GM04503 (cell line): ENCODE data around the gene IL13RA1.
A peak's percentile ranks its signal among the peaks of the same experiment; 100 is the strongest.
"Not testable (repeated sequence)": the region's sequence is repeated elsewhere in the genome, so short reads cannot be mapped to it uniquely, and the experiment has no call there.

ENCODE experiments used
- DNase-seq: peaks from one replicate; pipeline ENCODE4 v3.0.0-alpha.2; 2012; ENCODE audit warnings: low read depth

The IL13RA1 gene

DNA sequence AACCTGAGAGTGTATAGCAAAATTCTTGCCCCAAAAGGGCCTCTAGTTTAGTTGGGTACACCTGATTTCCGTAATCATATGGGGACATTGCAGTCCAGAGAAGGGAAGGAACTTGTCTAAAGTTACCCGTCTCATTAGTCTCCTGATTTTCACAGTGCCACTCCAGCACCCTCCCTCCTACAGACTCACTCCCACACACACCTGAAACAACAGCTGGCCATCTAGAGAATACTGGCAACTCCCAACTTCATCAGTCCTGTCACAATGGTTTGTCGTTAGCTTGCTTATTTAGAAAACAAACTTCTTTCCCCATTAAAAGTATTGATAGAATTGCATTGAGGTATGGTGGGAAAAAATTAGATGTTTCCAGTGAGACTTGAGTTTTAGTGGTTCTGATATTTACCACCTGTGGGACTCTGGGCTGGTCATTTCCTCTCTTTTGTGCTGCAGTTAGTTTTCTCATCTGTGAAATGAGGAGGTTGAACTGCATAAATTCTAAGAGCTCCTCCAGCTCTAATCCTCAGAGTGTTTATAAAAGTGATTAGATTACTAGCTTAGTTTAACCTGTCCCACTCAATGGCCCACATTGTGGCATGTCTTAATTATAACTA, 1.7 kb downstream of the IL13RA1 start:
- DNase-seq: no peak

DNA sequence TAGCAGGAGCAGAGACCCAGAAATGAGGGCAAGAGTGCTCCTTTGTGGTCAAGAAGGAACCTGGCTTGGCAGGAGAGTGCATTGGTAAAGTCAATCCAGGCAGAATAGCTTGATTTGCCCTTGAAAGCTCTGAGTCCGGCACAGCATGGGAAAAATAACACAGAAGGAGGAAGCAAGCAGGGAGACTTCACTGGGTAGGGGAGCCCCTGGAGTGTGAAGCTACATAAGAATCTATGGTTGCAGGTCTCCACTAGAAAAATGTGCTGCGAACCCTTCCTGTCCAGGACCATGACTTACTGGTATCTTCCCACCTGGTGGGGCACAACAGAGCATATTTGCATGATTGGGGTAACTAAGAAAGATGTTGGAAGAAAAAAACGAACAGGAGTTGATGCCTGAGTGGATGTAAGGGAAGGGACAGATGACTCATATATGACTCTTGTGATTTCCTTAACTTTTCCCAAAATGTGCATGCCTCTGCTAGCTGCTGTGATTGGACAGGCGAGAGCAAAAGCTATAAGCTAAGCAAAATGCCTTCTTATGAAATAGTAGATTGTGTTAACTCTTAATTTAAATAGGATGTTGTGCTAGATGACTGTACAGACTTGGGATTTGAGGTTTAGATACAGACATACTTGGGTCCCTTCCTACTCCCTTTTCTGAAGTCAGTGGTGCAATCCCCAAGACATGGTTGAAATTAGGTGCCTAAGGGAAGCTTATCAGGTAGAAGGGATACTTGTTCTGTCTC, 3.3 kb downstream of the IL13RA1 start:
- DNase-seq: peak; percentile 24

DNA sequence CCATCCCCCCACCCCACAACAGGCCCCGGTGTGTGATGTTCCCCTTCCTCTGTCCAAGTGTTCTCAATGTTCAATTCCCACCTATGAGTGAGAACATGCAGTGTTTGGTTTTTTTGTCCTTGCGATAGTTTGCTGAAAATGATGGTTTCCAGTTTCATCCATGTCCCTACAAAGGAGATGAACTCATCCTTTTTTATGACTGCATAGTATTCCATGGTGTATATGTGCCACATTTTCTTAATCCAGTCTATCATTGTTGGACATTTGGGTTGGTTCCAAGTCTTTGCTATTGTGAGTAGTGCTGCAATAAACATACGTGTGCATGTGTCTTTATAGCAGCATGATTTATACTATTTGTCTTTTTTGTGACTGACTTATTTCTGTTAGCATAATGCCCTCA, 5.1 kb downstream of the IL13RA1 start:
- DNase-seq: not testable (repeated sequence)

DNA sequence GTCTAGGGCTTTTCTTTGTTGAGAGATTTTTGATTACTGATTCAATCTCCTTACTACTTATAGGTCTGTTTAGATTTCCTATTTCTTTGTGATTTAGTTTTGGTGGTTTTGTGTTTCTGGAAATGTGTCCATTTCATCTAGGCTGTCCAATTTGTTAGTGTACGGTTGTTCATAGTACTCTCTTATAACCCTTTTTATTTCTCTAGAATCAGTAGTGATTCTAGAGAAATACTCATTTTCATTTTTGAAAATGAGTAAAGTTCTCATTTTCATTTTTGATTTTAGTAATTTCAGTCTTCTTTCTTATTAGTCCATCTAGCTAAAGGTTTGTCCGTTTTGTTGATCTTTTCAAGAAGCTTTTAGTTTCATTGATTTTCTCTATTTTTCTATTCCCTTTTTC, 7.5 kb downstream of the IL13RA1 start:
- no peak for DNase-seq

DNA sequence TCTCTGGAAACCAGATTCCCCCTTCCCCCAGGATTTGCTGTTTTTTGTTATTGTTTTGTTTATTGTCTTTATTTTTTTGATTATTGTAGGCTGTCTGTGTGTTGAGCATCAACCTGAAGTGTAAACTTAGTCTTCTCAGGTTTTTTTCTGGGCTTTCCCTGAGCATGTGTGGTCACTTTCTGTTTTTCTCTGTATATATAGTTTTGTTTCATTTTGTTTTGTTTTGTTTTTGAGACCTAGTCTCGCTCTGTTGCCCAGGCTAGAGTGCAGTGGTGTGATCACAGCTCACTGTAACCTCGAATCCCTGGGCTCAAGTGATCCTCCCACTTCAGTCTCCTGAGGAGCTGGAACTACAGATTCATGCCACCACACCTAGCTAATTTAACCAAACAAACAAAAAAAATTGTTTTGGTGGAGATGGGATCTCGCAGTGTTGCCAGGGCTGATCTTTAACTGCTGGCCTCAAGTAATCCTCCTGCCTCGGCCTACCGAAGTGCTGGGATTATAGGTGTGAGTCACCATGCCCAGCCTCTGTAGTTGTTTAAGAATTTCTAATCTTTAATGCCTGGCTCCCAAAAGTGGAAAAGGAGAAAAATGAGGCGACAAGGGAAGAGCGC, 9.1 kb downstream of the IL13RA1 start:
- DNase-seq: no peak

DNA sequence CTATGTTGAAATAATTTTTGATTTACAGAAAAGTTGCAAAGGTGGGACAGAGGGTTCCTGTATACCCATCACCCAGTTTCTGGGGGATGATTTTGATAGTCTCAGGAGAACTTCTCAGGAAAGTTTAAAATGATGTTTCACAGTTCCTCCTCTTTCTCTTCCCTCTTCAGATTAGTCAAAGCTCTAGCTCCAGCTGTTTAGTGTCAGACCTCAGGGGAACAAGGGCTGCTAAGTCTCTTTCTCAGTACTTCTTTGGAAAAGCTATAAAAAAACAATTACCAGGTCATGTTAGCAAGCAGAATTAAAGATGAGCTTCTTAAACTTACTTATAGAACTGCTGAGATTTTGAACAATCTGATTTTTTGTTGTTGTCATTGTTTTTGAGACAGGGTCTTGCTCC, 12.2 kb downstream of the IL13RA1 start:
- no peak for DNase-seq

DNA sequence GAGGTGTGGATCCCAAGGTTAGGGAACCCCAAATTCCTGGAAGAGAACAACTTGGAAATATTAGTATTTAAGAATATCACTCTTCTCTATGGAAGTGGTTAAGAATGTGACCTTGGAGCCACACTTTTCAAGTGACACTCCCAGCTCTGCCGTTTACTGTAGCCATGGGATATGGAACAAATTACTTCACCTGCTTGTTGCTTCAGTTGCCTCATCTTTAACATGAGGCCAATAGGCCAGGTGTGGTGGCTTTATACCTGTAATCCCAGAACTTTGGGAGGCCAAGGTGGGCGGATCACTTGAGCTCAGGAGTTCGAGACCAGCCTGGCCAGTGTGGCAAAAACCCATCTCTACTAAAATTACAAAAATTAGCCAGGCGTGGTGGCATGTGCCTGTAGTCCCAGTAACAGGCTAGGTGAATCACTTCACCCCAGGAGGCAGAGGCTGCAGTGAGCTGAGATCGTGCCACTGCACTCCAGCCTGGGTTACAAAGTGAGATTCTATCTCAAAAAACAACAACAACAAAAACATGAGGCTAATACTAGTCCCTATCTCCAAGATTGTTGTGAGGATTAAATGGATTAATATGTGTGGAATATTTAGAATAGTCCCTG, 13.0 kb downstream of the IL13RA1 start:
- DNase-seq: no peak

DNA sequence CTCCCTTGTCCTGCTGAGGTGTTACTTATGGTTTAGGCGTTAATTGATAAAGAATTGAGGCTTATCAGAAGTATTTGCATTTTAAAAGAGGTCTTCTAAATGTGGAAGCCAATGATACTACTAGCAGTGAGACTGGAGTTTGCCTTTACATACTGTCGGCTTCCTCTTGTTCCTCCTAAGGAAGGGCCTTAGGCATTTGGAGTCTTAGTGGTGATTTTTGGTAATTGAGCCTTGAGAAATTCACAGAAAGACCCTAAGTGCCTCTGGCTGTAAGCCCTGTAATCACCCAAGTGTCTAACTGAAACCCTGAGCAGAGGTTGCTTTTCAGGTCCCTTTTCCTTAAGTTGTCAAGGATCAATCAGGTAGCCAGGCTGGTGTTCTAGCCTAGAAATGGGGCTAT, 14.8 kb downstream of the IL13RA1 start:
- no peak for DNase-seq

DNA sequence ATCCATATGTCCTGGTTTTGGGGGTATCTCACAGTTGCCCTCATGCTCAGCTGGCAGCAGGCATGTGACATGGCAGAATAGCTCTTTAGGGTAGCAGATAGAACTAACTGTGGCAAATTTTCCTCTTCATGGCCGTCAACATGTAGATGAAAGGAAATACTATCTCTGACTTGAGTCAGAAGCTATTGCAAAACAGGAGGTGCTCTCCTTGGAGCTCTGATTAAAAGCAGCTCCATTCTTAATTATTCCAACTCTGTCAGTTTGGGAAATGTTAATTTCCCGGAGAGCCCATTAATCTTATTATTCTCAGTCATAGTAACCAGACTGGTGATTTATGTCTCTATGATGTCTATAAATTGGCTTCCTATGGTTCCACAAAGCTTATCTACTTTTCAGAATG, 18.2 kb downstream of the IL13RA1 start:
- DNase-seq: no peak

DNA sequence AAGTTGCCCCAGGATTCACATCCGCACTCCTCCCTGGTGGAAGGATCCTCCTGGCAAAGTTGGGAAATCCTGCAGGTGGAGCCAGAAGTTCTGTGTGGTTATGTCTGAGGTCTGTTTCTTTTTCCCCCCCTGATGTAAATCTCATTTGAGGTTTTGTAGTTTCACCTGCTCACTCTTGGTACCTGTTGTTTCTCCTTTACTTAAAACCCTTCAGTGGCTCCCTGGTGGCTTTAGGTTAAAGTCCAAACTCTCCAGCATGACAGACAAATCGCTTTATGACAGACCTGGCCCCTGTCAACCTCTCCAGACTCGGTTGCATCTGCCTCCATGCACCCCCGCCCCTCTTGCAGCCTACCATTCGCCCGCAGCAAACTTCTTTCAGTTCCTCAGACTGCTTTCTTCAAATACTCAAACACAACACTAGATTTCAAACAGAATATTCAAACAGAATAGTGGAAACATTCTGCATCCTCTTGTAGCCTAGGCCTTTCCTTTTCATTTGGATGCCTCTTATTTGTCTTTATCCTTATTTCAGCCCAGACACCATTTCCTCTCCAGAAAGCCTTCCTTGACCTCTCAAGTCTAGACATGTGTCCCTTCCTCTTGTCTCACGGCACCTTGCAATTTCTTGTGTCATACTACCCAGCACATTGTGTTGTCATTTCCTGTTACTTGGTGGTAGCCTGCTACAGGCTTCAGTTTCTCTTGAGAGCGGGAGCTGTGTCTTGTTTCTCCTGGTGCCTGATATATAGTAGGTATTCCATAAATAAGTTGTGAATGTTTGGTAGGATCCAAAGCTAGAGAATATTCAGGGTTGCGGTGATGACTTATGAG, 24.8 kb downstream of the IL13RA1 start:
- DNase-seq: no peak

DNA sequence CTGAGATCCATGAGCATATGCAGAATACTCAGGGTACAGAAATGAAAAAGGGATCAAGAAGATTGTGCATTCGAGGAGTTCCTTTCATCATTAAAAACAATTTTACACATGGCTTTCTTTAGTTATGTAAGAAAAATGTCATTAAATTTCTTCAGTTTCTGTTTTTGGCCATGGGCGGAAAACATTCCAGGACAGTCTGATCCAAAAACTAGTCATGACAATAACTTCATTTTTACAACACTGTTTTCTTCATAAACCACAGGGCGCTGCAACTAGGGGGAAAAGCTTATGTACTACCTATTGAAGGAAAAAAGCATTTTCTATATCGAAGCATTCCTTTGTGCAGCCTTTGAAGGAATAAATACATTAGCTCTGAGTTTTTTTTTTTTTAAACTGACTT, 28.2 kb downstream of the IL13RA1 start:
- no peak for DNase-seq

DNA sequence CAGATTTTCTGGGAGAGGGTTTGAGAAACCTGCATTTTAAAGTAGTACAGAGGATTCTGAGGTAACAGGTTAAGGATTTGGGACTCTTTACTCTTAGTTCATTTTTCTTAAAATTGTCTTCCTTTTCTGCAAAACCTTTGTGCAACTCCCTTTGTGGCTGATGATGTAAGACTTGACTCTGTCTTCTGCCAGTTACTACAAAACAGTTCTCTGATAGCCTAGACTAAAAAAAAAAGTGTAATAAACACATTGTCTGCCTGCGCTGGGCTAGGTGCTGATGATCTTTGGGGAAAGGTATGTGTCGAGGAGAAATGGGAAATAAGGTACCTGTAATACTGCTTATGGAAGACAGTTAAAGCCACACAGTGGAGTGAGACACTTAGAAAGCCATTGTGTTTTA, 28.7 kb downstream of the IL13RA1 start:
- DNase-seq: no peak

DNA sequence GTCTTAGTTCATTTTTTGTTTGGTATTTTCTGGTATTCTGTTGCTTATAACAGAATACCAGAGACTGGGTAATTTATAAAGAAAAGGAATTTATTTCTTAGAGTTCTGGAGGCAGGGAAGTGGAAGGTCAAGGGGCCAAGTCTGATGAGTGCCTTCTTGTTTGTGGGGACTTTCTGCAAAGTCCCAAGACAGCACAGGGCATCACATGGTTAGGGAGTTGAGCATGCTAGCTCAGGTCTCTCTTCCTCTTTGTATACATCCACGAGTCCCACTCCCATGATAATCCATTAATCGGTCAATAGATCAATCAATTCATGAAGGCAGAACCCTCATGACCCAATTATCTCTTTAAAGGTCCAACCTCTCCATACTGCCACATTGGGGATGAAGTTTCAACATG, 31.1 kb downstream of the IL13RA1 start:
- DNase-seq: no peak

DNA sequence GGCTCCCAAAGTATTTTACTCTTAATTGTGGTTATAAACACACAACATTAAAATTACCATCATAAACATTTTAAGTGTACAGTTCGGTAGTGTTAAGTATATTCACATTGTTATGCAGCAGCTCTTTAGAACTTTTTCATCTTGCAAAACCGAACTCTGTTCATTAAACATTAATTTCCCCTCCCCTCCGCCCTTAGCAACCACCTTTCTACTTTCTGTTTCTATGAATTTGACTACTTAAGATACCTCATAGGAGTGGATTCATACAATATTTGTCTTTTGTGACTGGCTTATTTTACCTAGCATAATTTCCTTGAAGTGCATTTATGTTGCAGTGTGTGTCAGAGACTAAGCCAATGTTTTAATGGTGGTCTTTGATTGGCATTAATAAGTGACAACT, 32.6 kb downstream of the IL13RA1 start:
- no peak for DNase-seq

DNA sequence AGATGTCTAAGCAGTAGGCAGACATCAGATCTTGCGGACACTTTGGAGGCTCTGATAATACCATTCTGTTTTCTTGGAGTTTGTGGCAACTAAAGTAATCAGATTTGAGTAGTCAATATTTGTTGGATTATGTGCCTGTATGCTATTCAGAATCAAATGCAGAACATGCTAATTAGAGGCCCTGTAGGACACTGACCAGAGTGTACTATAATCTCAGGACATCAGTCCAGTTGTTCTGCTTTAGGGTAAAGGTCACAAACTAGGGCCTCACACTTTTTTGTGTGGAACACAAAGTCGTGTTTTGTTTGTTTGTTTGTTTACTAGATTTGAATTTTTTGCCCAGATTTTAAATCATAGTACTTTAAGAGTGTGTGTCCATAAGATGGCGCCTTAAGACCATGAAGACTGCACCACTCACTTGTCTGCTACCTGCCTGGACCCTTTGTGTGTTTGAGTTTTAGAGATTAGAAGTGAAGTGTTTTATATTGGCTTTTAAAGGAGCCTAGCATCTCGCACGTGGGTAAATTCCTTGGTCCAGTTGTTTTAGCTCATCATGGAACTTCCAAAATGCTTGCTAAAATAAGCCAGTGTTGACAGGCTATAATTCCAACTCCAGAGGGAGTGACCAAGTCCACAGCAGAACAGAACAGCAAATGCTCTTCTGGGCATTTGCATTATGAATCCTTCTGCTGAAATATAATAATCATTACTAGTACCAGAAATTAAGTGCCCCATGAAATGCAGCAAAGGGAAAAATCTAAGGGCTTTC, 34.7 kb downstream of the IL13RA1 start:
- DNase-seq: no peak

DNA sequence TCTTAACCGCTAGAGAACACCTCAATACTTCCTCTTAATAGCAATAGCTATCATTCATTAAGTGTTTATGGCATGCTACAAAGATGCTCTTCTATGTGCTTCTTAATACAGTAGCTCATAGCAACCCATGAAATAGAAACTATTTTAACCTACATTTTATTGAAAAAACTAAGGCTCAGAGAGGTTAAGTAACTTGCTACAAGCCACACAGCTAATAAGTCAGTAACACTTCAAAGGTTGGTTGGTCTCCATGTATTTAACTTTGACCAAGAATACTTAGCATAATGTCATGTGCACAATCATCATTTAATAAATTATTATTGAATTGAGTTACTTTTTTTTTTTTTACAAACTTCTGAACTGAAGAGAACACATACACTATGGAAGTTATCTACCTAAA, 36.1 kb downstream of the IL13RA1 start:
- DNase-seq: no peak

DNA sequence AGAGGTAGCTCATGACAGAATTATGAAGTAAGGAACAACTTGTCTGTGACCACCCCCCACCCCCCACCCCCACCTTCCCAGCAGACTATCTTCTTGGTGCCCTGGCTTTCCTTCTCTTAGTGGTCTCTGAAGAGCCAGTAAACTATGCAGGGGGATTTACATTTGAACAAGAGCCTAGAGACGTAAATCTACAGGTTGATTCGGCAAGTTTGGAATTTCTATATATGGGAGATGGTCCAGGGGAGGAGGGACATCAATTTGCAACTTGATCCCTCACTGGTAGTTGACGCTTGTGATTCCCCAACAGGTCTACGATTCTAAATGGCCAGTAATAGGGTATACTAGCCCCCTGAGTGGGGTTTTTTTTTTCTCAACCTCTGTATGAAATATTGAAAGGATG, 36.7 kb downstream of the IL13RA1 start:
- DNase-seq: no peak

DNA sequence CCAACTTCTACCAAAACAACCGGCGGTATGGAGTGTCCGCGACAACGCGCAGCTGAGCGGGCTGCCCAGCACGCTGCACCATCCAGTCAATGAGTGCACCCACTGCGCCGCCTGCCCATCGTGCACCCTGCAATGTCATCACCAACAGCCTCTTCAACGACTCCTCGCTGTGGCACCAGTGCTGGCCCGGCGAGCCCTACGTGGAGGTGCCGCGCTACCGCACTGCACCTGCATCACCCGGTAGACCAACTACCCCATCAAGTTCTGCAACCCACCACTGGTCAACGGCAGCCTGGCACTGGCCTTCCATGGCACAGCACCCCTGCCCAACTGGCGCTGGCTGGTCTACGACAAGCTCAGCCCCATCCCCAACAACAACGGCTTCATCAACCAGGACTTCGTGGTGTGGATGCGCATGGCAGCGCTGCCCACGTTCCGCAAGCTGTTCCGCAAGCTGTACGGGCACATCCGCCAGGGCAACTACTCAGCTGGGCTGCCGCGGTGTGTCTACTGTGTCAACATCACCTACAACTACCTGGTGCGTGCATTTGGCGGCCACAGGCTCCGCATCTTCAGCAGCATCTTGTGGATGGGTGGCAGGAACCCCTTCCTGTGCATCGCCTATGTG, 42.8 kb downstream of the IL13RA1 start:
- DNase-seq: no peak

DNA sequence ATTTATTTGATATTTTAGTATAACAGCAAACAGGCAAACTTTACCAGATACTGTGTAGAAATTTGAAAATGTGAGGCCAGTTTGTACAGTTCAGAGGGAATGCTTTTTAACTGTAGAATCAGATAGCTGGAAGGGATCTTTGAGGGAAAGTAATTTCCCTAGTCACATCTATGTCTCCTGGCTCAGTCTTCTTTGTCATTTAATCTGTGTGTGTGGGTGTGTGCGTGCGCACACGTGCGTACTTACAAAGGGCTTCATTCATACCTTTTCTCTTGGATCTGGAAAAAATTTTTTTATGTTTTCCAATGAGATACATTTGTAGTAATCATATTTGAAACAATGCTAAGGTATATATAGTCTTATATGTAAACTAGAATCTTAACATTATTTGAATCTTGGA, 44.6 kb downstream of the IL13RA1 start:
- no peak for DNase-seq

DNA sequence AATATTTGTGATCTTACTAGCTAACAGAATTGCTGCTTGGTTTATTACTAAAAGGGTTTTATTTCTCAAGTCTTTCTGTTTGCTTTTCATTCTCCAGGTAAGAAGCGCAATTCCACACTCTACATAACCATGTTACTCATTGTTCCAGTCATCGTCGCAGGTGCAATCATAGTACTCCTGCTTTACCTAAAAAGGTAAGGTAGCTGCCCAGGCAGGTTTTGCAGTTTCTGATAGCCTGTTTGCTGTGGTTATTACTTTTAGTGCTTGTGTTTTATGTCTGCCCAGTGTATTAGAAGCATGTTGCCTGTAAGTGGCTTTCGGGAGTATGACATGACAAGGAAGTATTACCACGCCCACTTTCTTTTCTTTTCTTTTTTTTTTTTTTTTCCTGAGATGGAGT, 46.4 kb downstream of the IL13RA1 start:
- no peak for DNase-seq

DNA sequence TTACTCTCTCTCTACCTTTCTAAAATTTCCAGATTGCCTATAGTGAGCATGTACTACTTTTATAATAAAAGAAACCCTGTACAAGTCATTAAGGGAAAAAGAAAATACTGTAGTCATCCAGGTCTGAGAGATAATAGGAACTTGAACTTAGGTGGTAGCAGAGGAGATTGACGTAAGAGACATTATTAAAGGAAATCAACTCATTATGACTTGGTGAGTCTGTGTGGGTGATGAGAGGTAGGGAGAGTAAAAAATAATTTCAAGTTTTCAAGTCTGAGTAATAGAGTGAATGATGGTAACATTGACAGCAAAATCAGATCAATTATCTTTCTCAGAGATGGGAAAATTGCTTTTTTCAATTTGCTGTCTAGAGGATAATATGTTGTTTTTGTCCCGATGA, 52.2 kb downstream of the IL13RA1 start:
- no peak for DNase-seq
